Kidney (tissue), 14 donors: Measurements from ENCODE around the gene PCDH9. TPM values are rescaled to one million over a fixed set of nuclear protein-coding genes. Genes with fewer than 3 reads are reported as not detected.
"Not testable (repeated sequence)": the region's sequence is repeated elsewhere in the genome, so short reads cannot be mapped to it uniquely, and the experiment has no call there.

ENCODE experiments used
- DNase-seq, 5 donors: peaks; one replicate each; pipeline ENCODE4 v3.0.0-alpha.2; 2013 to 2020
- FAIRE-seq: peaks from 2 replicates; lab custom pipeline; 2012; peaks lifted over from hg19 to GRCh38; lab: Jason Lieb, UNC
- H3K27ac ChIP-seq, 2 donors: one replicate each; pipeline ENCODE4 v1.7.0; 2013; ENCODE audit warnings: low read depth in 2 of 2, low read length in 2 of 2, inconsistent platforms in 1 of 2
- H3K27me3 ChIP-seq: one replicate; pipeline ENCODE4 v1.7.1; 2013; ENCODE audit warnings: low read length, inconsistent platforms; ENCODE audit not compliant: control insufficient read depth, insufficient read depth
- H3K36me3 ChIP-seq, 3 donors: one replicate each; pipeline versions ENCODE4 v1.7.0 to v1.7.1; 2013; ENCODE audit warnings: low read length in 3 of 3, control low read depth in 1 of 3, inconsistent platforms in 1 of 3; ENCODE audit not compliant: insufficient read depth in 3 of 3, control insufficient read depth in 2 of 3
- H3K4me1 ChIP-seq, 3 donors: one replicate each; pipeline versions ENCODE4 v1.7.0 to v1.7.1; 2013; ENCODE audit warnings: low read length in 3 of 3, inconsistent platforms in 1 of 3, low read depth in 1 of 3; ENCODE audit not compliant: control insufficient read depth in 2 of 3, insufficient read depth in 2 of 3
- H3K4me3 ChIP-seq, 3 donors: one replicate each; pipeline versions ENCODE4 v1.7.0 to v1.8.1; 2013; ENCODE audit warnings: low read length in 3 of 3, control low read depth in 1 of 3, inconsistent platforms in 1 of 3
- H3K9ac ChIP-seq, 3 donors: one replicate each; pipeline versions ENCODE4 v1.7.0 to v1.7.1; 2013; ENCODE audit warnings: low read length in 3 of 3, control low read depth in 1 of 3, inconsistent platforms in 1 of 3
- H3K9me3 ChIP-seq, 3 donors: one replicate each; pipeline versions ENCODE4 v1.7.0 to v1.7.1; 2013; ENCODE audit warnings: low read length in 3 of 3, control low read depth in 1 of 3, inconsistent platforms in 1 of 3; ENCODE audit not compliant: control insufficient read depth in 2 of 3, insufficient read depth in 1 of 3
- intact Hi-C: fragments of 100-400 bp; cut with DNase I; formaldehyde crosslinking; loops from one replicate; pipeline ENCODE4 v1.11.1; 2022
- polyA plus RNA-seq: library from polyadenylated mRNA; stranded (reverse); fragments of 350-450 nt; fragmentation: Illumina TruSeq; extraction: RNeasy Lipid Tissue Mini Kit (QIAGEN cat#74804); gene quantifications from one replicate; pipeline ENCODE4 v1.2.3, GENCODE V29; 2014; ENCODE audit warnings: low read depth, low replicate concordance; ENCODE audit not compliant: insufficient read depth
- total RNA-seq: library from RNA; stranded (reverse); fragmentation: NEBNext Ultra II Directional; extraction: Animal tissue kit (Norgen Biotek cat#: 25700); gene quantifications from one replicate; pipeline ENCODE4 v1.2.1, GENCODE V29; 2021
- TF ChIP-seq, protein P1 (sequence below): IDR thresholded peaks from 3 replicates; pipeline ENCODE4 v1.5.1; 2012; ENCODE audit warnings: mild to moderate bottlenecking, moderate library complexity, borderline replicate concordance; ENCODE audit not compliant: insufficient read depth; ENCODE audit errors: extremely low read depth
- donor health status: control.
- donor health status: control.
- donor health status: control.
- donor health status: control.
- donor health status: control.
- donor health status: DM: yes; HTN: yes; CAD: no.
- donor health status: Normal renal cell carcinoma (clear cell type).

PCDH9 gene
- total and polyA plus RNA-seq, 2 donors from 2014 or later: 1.6 to 9.5 TPM

- Histone ChIP-seq H3K4me1 (no peaks in the 10 kb centered on the region), H3K27me3 (no peaks in the 10 kb centered on the region), H3K9ac (no peak overlapping the region), H3K4me3 (no peak overlapping the region), H3K9me3 (no peaks in the 10 kb centered on the region), H3K27ac (no peak overlapping the region), H3K36me3 (no peaks in the 10 kb centered on the region)
- intact Hi-C loops: no loop called here
- DNase-seq (no peak), FAIRE-seq (no peak)
- TF ChIP-seq, protein P1, sequence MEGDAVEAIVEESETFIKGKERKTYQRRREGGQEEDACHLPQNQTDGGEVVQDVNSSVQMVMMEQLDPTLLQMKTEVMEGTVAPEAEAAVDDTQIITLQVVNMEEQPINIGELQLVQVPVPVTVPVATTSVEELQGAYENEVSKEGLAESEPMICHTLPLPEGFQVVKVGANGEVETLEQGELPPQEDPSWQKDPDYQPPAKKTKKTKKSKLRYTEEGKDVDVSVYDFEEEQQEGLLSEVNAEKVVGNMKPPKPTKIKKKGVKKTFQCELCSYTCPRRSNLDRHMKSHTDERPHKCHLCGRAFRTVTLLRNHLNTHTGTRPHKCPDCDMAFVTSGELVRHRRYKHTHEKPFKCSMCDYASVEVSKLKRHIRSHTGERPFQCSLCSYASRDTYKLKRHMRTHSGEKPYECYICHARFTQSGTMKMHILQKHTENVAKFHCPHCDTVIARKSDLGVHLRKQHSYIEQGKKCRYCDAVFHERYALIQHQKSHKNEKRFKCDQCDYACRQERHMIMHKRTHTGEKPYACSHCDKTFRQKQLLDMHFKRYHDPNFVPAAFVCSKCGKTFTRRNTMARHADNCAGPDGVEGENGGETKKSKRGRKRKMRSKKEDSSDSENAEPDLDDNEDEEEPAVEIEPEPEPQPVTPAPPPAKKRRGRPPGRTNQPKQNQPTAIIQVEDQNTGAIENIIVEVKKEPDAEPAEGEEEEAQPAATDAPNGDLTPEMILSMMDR: no peak
These were observed 454.9 kb downstream of the PCDH9 start for GRCh38 chr13:66775196-66775595.

DNA sequence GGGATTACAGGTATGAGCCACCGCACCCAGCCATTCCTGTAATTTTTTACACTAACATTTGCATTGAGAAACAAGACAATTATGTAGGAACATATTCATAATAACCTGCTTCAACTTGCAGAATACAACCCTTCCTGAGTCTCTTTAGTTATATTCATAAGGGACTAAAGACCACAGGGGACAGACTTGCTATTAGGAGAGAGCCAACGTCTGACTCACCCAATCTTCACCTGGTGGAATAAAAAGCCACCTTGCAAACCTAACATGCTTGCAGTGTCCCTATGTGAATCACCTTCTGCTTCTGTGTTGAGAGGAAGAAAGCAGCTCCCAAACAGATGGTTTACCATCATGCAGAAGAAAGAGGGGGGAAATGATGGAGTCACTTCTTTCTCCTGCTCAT, 456.1 kb downstream of the PCDH9 start:
- Histone ChIP-seq H3K27me3 (no peaks in the 10 kb centered on the region), H3K4me1 (no peaks in the 10 kb centered on the region), H3K9me3 (no peaks in the 10 kb centered on the region), H3K36me3 (no peaks in the 10 kb centered on the region), H3K4me3 (no peak overlapping the region), H3K27ac (no peak overlapping the region), H3K9ac (no peak overlapping the region)
- TF ChIP-seq, protein P1: no peak
- DNase-seq: no peak
- FAIRE-seq: no peak
- intact Hi-C loops: no loop called here

GRCh38 chr13:66765559-66765958, 464.6 kb downstream of the PCDH9 start:
- H3K36me3 ChIP-seq: no peaks in the 10 kb centered on the region
- DNase-seq: peak in 2 of 5 donors; percentile 22 to 30
- H3K4me1 ChIP-seq: no peaks in the 10 kb centered on the region
- TF ChIP-seq, protein P1: no peak
- peaks cover 0 to 12% (median 0%) of the 10 kb centered on the region in 3 donors for H3K9me3 ChIP-seq
- no peak overlapping the region for H3K9ac ChIP-seq
- no peak overlapping the region for H3K27ac ChIP-seq
- intact Hi-C loops: no loop called here
- H3K27me3 ChIP-seq: no peaks in the 10 kb centered on the region
- no peak for FAIRE-seq
- no peak overlapping the region for H3K4me3 ChIP-seq

DNA sequence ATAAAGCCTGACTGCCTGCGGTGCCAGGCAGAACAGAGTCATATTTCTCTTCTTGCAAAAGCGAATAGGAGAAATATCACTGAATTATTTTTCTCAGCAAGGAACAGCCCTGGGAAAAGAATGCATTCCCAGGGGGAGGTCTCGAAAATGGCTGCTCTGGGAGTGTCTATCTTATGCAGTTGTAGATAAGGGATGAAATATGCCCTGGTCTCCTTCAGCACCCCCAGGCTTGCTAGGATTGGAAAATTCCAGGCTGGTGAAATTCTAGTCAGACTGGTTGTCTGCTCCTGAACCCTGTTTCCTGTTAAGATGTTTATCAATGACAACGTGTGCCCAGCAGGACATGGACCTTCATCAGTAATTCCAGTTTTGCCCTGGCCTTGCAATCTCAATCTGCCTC, 469.5 kb downstream of the PCDH9 start:
- H3K27ac ChIP-seq, DNase-seq, FAIRE-seq, intact Hi-C loops, H3K36me3 ChIP-seq, H3K4me3 ChIP-seq, H3K4me1 ChIP-seq, H3K27me3 ChIP-seq, H3K9ac ChIP-seq: not testable (repeated sequence)
- peaks cover 0 to 16% (median 0%) of the 10 kb centered on the region in 3 donors for H3K9me3 ChIP-seq
